Femur (tissue), 1 donor: ENCODE results near the gene CACNG4.
"Not testable (repeated sequence)": the region's sequence is repeated elsewhere in the genome, so short reads cannot be mapped to it uniquely, and the experiment has no call there.

Source experiments
- DNase-seq: peaks from one replicate; pipeline ENCODE4 v3.0.0-alpha.2; 2017

CACNG4 gene

GRCh38 chr17:67021743-67022450, 57.4 kb downstream of the CACNG4 start:
- no peak for DNase-seq

GRCh38 chr17:67022451-67022810, 57.9 kb downstream of the CACNG4 start:
- no peak for DNase-seq

GRCh38 chr17:67024736-67025135, 60.2 kb downstream of the CACNG4 start:
- DNase-seq: no peak

GRCh38 chr17:67025216-67025792, 60.8 kb downstream of the CACNG4 start:
- DNase-seq: no peak

- no peak for DNase-seq
These were observed 61.8 kb downstream of the CACNG4 start for GRCh38 chr17:67026341-67026740.

GRCh38 chr17:67027031-67027628, 62.6 kb downstream of the CACNG4 start:
- peak; percentile 25 for DNase-seq

- DNase-seq: no peak
These were observed 66.1 kb downstream of the CACNG4 start for GRCh38 chr17:67030641-67031040.

- DNase-seq: no peak
These were observed 67.9 kb downstream of the CACNG4 start for GRCh38 chr17:67032382-67032781.

- DNase-seq: no peak
These were observed 68.5 kb downstream of the CACNG4 start for GRCh38 chr17:67032985-67033384.

GRCh38 chr17:67033613-67034012, 69.1 kb downstream of the CACNG4 start:
- DNase-seq: no peak

- DNase-seq: no peak
These were observed 70.9 kb downstream of the CACNG4 start for GRCh38 chr17:67035131-67036083.

GRCh38 chr17:67038861-67039365, 74.4 kb downstream of the CACNG4 start:
- DNase-seq: no peak

GRCh38 chr17:67040652-67041051, 76.1 kb downstream of the CACNG4 start:
- no peak for DNase-seq

GRCh38 chr17:67041119-67041518, 76.6 kb downstream of the CACNG4 start:
- not testable (repeated sequence) for DNase-seq

GRCh38 chr17:67041531-67041930, 77.0 kb downstream of the CACNG4 start:
- DNase-seq: no peak

GRCh38 chr17:67041941-67042899, 77.7 kb downstream of the CACNG4 start:
- DNase-seq: no peak

GRCh38 chr17:67043283-67043682, 78.8 kb downstream of the CACNG4 start:
- DNase-seq: no peak

GRCh38 chr17:67044016-67044772, 79.7 kb downstream of the CACNG4 start, which contains the start of gene CACNG1:
Gene CACNG1, plus strand, starts transcription at chr17:67044554. Its CDS starts 107 bp downstream, at chr17:67044661.
- DNase-seq: peak; percentile 58

- no peak for DNase-seq
These were observed 80.4 kb downstream of the CACNG4 start for GRCh38 chr17:67044940-67045339.

- peak; percentile 66 for DNase-seq
These were observed 81.9 kb downstream of the CACNG4 start for GRCh38 chr17:67046398-67046797.

GRCh38 chr17:67047382-67047781, 82.9 kb downstream of the CACNG4 start:
- DNase-seq: no peak
